A673 (cell line): ENCODE results near the gene ADAP2.

Experiments
- EZH2 ChIP-seq: fragments of 200-600 bp; sonication (generic); IDR thresholded peaks from 2 replicates; pipeline ENCODE4 v1.6.1; 2017; ENCODE audit warnings: borderline replicate concordance, low read depth, mild to moderate bottlenecking, mixed read lengths, antibody characterized with exemption, low read length; ENCODE audit not compliant: poor library complexity, severe bottlenecking
- TF ChIP-seq, protein P1 (sequence below): fragments of 300-800, 200-600 bp; sonication (generic); conservative IDR thresholded peaks from 2 replicates; pipeline ENCODE4 v1.5.1; 2017; ENCODE audit warnings: low read depth, mild to moderate bottlenecking, antibody characterized with exemption, low read length, moderate library complexity, mixed read lengths

DNA sequence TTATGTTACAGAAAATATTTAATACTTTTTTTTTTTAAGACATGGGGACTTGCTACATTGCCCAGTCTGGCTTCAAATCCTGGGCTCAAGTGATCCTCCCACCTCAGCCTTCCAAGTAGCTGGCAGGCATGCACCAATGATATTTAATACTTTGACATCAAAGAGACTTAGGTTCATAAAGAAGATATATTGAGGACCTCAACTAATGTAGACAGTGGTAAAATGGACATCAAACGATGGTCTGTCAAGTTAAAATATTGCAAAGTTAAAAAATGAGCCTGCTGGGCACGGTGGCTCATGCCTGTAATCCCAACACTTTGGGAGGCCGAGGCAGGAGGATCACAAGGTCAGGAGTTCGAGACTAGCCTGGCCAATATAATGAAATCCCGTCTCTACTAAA is 24.4 kb upstream of the ADAP2 start:
- TF ChIP-seq, protein P1, sequence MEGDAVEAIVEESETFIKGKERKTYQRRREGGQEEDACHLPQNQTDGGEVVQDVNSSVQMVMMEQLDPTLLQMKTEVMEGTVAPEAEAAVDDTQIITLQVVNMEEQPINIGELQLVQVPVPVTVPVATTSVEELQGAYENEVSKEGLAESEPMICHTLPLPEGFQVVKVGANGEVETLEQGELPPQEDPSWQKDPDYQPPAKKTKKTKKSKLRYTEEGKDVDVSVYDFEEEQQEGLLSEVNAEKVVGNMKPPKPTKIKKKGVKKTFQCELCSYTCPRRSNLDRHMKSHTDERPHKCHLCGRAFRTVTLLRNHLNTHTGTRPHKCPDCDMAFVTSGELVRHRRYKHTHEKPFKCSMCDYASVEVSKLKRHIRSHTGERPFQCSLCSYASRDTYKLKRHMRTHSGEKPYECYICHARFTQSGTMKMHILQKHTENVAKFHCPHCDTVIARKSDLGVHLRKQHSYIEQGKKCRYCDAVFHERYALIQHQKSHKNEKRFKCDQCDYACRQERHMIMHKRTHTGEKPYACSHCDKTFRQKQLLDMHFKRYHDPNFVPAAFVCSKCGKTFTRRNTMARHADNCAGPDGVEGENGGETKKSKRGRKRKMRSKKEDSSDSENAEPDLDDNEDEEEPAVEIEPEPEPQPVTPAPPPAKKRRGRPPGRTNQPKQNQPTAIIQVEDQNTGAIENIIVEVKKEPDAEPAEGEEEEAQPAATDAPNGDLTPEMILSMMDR = no peak
- no peak for TF ChIP-seq EZH2
